ENCODE results near the gene GCK. TPM values are rescaled to one million over a fixed set of nuclear protein-coding genes. Genes with fewer than 3 reads are reported as not detected.

Gene GCK
- total and polyA plus RNA-seq, 2 donors (not counting 1 experiment from before 2014, with no cell fraction given): 0.22 to 0.24 TPM

GRCh38 chr7:44177570-44178131 is 11.6 kb downstream of the GCK start:
- Histone ChIP-seq H3K4me1 (ENCODE audit: control insufficient read depth in 2 of 2, insufficient read depth in 2 of 2, low read length in 2 of 2) (no peaks in the 10 kb centered on the region), H3K4me3 (ENCODE audit: control extremely low read depth in 1 of 5, extremely low read depth in 1 of 5, insufficient read depth in 1 of 5, low read depth in 2 of 5, low read length in 4 of 5) (no peak overlapping the region), H3K79me2 (ENCODE audit: control insufficient read depth, insufficient read depth, low read length) (no peaks in the 10 kb centered on the region), H4K20me1 (ENCODE audit: control insufficient read depth, insufficient read depth, low read length, poor library complexity, severe bottlenecking) (no peaks in the 10 kb centered on the region), H3K27me3 (replicated peaks in 1 of 4; ENCODE audit: control extremely low read depth in 1 of 4, control insufficient read depth in 3 of 4, insufficient read depth in 4 of 4, low read length in 3 of 4) (peaks cover 0 to 23% (median 1%) of the 10 kb centered on the region in 4 experiments), H3K9ac (ENCODE audit: low read length) (no peak overlapping the region), H3K9me3 (ENCODE audit: control extremely low read depth in 1 of 3, control insufficient read depth in 2 of 3, insufficient read depth in 1 of 3, low read length in 2 of 3) (peaks cover 0 to 2% (median 0%) of the 10 kb centered on the region in 3 donors), H2AFZ (ENCODE audit: insufficient read depth, low read depth, low read length, poor library complexity, severe bottlenecking) (no peak overlapping the region), H3K27ac (ENCODE audit: low read length in 2 of 2) (no peak overlapping the region), H3K36me3 (replicated peaks in 1 of 2; ENCODE audit: control extremely low read depth in 1 of 2, control insufficient read depth in 1 of 2, extremely low read depth in 1 of 2, insufficient read depth in 2 of 2, low read length in 1 of 2) (no peaks in the 10 kb centered on the region), H3K4me2 (replicated peaks; ENCODE audit: low read depth, low read length, poor library complexity, severe bottlenecking) (no peak overlapping the region)
- no peak for ATAC-seq (ENCODE audit: low read depth)
- no peak for DNase-seq
- H3K4me1 Mint-ChIP-seq: peaks cover 3% of the 10 kb centered on the region
- ChIA-PET POLR2A (no interaction called here), CTCF (no interaction called here)
- H3K9me3 Mint-ChIP-seq (ENCODE audit: insufficient read depth): peaks cover 2% of the 10 kb centered on the region
- intact Hi-C loops (cut with micrococcal nuclease): no loop called here
- WGBS (ENCODE audit: insufficient coverage): 88% methylated on average over 4 of the region's 4 CpGs
- H3K4me3 Mint-ChIP-seq: no peak overlapping the region
- H3K27ac Mint-ChIP-seq: no peak overlapping the region
- TF ChIP-seq CTCF (IDR thresholded peaks at IDR 0.05): no peak
- TF ChIP-seq EZH2 (IDR thresholded peaks at IDR 0.05; ENCODE audit: borderline replicate concordance, insufficient read depth, low read depth, low read length, poor library complexity, severe bottlenecking): no peak
- peaks cover 47% of the 10 kb centered on the region for H3K27me3 Mint-ChIP-seq

- POLR2A ChIA-PET: no interaction called here
- Mint-ChIP-seq H3K27ac (no peak overlapping the region), H3K9me3 (ENCODE audit: insufficient read depth) (no peaks in the 10 kb centered on the region), H3K4me1 (peaks cover 3% of the 10 kb centered on the region), H3K27me3 (peaks cover 47% of the 10 kb centered on the region), H3K4me3 (no peak overlapping the region)
- intact Hi-C loops (cut with micrococcal nuclease): no loop called here
- CTCF ChIA-PET: no interaction called here
- Histone ChIP-seq H3K27ac (ENCODE audit: low read length in 2 of 2) (no peak overlapping the region), H3K4me1 (ENCODE audit: control insufficient read depth in 2 of 2, insufficient read depth in 2 of 2, low read length in 2 of 2) (no peaks in the 10 kb centered on the region), H3K9me3 (ENCODE audit: control extremely low read depth in 1 of 3, control insufficient read depth in 2 of 3, insufficient read depth in 1 of 3, low read length in 2 of 3) (no peaks in the 10 kb centered on the region), H3K4me2 (replicated peaks; ENCODE audit: low read depth, low read length, poor library complexity, severe bottlenecking) (no peak overlapping the region), H3K4me3 (ENCODE audit: control extremely low read depth in 1 of 5, extremely low read depth in 1 of 5, insufficient read depth in 1 of 5, low read depth in 2 of 5, low read length in 4 of 5) (no peak overlapping the region), H2AFZ (ENCODE audit: insufficient read depth, low read depth, low read length, poor library complexity, severe bottlenecking) (no peak overlapping the region), H3K27me3 (replicated peaks in 1 of 4; ENCODE audit: control extremely low read depth in 1 of 4, control insufficient read depth in 3 of 4, insufficient read depth in 4 of 4, low read length in 3 of 4) (peaks cover 0 to 21% (median 1%) of the 10 kb centered on the region in 4 experiments), H3K79me2 (ENCODE audit: control insufficient read depth, insufficient read depth, low read length) (no peaks in the 10 kb centered on the region), H3K9ac (ENCODE audit: low read length) (no peak overlapping the region), H4K20me1 (ENCODE audit: control insufficient read depth, insufficient read depth, low read length, poor library complexity, severe bottlenecking) (no peaks in the 10 kb centered on the region), H3K36me3 (replicated peaks in 1 of 2; ENCODE audit: control extremely low read depth in 1 of 2, control insufficient read depth in 1 of 2, extremely low read depth in 1 of 2, insufficient read depth in 2 of 2, low read length in 1 of 2) (no peaks in the 10 kb centered on the region)
- ATAC-seq (ENCODE audit: low read depth) (no peak), DNase-seq (no peak)
- TF ChIP-seq CTCF (IDR thresholded peaks at IDR 0.05) (no peak), EZH2 (IDR thresholded peaks at IDR 0.05; ENCODE audit: borderline replicate concordance, insufficient read depth, low read depth, low read length, poor library complexity, severe bottlenecking) (no peak)
- WGBS (ENCODE audit: insufficient coverage): 71% methylated on average over 6 of the region's 7 CpGs
Observed at GRCh38 chr7:44176486-44176885, 12.8 kb downstream of the GCK start.
